Measurements from ENCODE around the gene VMAC.
A peak's percentile ranks its signal among the peaks of the same experiment; 100 is the strongest.

VMAC gene

DNA sequence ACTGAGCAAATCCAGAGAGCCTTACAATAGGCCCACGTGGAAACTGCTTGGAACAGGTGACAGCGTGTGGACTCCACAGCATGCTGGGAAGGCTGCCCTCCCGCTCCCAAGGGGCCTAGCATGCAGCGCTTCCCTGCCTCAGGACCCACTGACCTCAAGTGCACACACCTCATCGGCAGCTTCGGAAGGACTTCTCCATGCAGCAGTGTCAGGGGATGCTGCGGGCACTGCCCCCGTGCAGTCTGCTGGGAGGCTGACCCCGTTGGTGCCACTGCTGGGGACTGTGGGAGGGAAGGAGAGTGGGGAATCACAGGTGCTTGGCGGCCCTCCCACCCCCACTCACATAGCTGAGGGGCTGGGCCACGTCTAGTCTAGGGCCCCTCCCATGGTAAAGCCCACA, 26.6 kb downstream of the VMAC start:
- no peak for DNase-seq (ENCODE audit: low read depth)

DNA sequence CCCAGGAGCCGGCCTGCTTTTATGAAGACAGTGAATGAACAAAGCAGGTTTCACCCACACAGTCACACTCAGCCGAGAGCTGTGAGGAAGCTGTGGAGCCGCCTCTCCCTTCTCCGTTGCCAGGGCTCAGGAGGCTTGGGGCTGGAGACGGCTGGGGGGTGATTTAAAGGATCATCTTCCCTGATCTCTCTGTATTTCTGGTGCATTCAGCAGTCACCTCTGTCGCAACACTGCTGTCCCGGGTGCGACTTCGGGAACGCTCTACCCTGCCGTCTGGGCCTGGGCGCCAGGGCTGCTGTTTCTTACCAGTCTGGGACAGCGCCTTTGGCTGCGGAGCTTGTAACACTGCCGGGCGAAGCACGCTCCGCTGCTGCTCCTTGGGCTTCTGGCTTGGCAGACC, 27.5 kb downstream of the VMAC start:
- no peak for DNase-seq (ENCODE audit: low read depth)

DNA sequence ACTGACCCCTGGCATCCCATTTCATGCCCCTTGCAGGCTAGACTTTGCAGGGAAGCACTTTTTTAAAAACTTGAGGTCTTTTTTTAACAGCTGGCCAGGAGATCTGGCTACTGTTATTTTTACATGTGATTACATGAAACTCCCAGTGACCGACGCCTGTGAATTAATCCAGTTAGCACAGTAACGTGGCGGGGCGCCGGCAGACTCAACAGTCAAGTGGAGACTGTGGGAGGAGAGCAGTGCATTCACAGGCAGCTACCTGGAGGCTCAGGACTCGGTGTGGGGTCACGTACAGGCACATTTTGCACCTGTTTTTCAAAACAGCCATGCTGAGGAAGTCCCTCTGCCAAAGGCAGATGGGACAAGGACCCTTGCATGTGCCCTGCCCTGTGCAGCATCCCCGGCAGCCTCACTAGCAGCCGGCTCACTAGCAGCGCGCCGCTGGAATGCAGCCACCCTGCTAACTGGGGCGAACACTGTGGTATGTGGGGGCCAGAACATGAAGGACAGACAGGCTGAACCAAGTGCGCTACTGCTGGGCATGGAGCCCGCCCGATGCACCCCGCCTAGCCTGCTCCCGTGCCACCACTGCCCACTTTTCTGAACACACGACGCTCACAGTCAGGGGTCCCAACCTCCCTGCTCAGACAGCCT, 28.1 kb downstream of the VMAC start:
- no peak for DNase-seq (ENCODE audit: low read depth)

DNA sequence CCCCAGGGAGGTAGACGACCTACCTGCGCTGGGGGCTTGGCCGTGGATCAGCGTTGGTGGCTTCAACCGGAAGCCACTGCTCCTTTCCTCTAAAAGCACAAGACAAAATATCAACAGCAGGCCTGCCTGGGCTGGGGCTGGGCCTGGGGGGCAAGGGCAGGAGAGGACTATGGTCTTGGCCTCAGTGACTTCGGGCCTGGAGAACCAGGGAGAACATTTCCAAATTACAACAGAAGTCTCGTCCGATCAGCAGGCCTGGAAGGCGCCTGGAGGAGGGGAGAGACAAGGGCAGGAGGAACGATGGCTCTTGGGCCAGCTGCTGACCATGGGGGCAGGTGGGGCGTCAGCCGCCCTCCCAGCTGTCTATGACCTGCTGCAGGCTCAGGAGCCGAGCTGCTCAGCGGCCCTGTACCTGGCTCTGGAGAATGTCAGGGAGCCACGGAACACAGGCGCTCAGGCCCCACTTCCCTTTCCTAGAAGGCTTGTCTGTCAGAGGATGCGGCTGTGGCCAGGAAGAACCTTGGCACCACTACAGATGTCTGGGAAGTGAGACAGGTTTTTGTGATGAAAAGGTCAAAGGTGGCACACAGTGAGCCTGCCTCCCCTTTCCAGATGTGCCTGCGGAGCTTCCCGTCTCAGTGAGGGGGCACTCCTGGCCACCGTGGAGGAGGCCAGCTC, 28.9 kb downstream of the VMAC start:
- DNase-seq (ENCODE audit: low read depth): no peak

DNA sequence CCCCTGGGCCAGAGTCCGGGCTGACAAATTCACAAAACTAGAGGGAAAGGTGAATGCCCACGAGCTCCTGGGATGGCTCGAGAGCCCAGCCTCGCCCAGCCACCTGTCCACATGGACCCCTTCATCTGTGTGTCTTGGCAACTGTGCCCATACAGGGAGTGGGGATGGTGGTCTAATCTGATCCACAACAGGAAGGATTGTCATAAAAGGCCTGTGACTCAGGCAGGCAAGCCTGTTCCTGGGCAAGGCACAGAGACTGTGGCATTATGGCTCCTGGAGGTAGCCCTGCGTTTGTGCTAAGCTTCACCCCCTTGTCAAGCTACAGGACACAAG, 29.4 kb downstream of the VMAC start:
- no peak for DNase-seq (ENCODE audit: low read depth)

DNA sequence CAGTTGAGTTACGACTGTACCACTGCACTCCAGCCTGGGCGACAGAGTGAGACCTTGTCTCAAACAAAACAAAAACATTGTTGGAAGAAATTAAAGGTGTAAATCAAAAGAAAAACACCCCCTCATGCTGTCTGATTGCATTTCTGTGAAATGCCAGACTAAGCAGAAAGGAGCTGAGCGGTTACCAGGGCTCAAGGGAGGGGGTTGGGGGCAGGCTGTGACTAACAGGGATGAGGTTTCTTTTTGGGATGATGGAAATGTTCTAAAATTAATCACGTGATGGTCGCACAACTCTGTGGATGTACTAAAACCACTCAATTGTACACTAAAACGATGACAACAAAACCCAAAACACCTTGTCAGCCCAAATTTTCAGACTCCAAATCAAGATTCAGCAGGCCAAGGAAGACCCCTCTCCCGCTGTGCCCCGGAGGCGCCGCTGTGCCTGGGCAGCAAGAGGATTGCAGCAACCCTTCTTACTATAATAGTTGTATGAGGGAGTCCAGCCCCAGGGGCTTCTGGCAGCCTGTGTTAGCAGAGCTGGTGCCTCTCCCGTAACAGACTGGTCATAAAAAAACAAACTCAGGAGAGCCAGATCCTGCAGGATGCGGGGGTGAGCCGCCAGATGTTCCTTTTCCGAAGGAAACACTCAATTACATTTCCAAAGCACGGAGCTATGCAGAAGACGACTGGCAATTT, 30.3 kb downstream of the VMAC start:
- DNase-seq (ENCODE audit: low read depth): no peak

DNA sequence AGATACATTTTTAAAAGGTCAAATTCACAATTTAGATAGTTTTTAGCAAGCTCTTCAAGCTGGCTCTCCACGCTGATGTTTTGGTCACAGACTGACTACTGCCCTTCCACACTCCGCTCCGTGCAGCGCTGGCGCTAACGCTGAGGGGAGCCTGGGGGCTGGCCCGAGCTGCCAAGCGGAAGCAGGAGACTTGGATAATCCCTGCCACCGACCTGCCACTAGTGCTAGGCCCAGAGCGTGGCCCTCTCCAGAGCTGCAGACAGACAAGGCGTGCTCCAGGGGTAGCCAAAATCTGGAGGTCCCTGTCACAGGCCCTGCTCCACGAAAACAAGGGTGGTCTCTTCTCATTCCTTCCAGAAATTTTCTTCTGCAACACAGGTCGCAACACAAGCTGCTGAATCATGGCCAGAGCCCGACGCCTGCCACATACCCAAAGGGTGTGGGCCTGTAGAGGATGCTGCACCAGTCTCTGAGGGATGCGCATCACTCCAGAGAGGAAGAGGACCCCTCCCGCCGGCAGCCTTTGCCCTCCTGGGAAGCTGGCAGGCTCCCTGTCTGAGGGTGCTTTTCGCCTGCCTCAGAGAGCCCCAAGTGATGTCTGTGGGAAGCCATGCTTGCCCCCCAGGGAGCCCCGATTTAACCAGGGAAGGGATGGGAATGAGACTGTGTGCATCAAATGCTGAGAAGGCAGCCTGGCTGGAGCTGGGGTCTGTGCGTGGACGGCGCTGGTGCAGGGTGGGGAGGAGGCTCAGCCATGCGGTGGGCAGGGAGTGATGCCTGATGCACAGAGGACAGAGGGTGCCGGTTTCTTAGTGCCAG, 31.0 kb downstream of the VMAC start:
- no peak for DNase-seq (ENCODE audit: low read depth)

DNA sequence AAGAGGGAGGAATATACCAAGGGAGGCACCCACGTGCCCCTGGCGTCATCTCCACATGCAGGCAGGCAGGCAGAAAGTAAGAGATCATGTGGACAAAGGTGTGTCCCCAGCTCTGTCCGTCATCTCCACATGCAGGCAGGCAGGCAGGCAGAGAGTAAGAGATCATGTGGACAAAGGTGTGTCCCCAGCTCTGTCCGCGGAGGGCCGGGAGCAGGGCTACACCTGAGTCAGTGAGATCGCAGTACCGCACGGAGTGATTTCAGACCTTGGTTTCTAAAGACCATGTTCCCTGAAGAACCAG, 31.6 kb downstream of the VMAC start:
- DNase-seq (ENCODE audit: low read depth): no peak

DNA sequence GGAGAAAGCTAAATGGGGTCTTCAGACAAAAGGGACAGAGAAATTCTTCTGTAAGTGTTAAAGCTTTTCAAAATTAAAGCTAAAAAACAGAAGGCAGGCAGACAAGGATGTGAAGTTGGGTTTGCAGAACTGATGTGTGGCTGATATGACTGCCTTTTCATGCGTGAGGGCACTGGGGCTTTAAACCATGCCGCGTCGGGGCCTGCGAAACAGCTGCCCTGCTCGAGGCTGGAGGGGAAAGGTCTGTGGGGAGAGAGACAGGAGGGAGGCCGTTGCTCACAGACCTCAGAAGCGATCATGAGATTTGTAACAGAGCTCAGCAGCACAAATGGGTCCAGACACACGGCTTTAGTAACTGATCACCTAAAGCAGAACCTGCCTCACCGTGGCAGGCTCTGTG, 32.9 kb downstream of the VMAC start:
- no peak for DNase-seq (ENCODE audit: low read depth)

DNA sequence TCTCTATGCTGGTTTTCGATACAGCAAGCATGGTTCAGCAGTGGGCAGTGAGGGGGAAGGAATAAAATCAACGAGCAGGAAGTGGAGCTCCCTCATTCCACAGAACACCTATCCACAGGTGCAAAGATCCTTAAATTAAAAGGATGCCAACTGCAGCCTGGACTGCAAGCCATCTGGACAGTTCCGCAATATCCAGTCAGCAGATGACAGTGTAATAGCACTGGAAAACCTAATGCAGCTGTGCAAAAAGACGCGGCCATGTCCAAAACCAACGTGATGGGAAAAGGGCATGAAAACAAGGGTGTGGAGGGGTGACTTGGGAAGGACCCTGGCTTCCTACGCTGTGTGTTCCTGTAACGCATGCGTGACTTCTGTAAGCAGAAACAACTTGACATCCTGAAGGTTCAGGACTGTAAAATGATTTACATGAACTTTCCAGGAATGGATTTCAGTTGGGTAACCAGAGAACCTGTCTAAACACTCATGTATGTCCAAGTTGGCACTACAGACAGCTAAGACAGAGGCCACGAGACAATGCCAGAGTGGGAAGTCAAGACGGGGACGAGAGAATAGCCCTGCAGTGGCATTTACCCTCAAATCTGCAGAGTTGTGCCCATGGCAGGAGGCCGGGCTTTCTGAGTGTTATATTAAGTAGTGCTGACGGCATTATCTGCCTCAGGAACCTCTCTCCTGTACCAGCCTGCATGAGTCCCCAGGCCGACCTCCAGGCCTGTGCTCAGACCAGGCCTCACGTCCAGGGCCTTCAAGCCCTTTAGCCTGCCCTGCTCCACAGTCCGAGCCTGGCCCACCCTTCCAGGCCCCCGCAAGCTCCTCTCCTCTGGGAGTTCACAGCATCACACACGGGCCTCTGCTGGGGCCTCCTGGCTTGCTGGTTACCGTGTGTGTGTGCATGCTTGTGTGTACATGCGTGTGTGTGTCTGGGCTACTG, 35.9 kb downstream of the VMAC start:
- DNase-seq (ENCODE audit: low read depth): no peak

DNA sequence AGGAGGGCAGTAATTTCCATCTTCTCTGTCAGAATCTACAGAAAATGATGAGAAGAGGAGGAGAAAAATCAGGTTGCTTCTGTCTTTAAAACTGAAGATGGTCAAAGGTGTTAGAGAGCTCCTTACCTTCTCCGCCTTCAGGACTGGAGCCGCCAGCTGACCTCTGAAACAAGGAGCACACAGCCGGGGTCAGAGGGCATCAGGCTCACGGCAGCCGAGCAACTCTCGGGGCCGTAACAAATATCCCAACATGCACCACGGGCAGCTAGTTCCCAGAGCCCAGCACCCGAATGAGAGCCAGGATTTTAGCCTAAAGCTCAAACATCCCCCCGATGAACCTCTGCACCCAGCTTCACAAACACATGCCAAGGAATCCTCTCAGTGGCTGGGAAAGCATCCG, 37.0 kb downstream of the VMAC start:
- DNase-seq (ENCODE audit: low read depth): no peak

DNA sequence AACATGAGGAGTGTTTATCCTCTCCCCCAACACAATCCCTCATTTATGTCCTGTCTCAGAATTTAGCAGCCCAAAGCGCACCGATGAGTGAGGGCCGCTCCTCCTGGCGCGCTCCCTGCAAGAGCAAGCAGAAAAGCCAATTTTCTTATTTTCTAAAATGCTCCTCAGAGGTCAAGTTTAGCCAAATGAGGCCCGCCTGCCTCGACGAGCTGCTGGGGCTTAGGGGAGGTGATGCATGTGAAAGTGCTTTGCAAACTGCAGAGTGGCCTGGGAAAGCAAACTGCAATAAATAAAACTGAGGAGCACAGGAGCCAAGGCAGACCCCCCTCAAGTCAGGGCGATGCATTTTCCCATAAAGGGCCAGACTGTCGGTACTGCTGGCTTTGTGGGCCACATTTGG, 38.4 kb downstream of the VMAC start:
- no peak for DNase-seq (ENCODE audit: low read depth)

DNA sequence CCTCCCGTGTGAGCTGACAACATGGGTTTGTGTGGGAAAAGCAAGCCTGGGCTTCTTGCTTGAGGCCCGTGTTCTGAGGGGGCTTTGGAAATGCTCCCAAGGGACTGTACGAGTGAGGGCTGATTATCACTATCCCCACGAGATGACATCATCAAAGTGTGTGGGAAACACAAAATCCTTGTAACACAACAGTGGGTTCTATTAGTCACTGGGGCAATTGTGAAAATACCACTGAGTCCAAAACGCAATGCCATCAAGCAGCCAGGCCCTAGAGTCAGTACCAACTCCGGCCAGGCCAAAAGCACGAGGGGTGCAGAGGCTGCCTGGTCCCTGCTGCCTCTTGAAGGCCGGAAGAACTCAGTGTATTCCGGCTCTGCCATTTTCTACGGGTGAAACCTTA, 39.0 kb downstream of the VMAC start:
- DNase-seq (ENCODE audit: low read depth): no peak

DNA sequence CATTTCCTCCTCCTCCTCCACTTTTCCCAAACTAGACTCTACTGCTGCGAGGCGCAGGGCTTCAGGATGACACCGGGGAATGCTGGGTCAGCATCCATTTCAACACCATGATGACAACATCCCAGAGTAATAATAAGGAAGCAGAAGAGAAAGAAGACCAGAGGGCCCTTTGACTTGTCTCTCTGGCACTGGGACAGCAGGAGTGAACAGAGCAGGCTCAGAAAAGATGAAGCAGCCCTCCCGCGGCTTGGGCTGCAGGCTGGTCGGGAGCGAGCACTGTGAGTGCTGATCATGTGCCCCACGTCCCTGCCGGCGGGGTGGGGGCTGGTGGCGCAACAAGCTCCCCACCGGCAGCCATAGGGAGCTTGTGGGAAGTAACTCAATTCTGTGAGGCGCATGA, 42.8 kb downstream of the VMAC start:
- DNase-seq (ENCODE audit: low read depth): no peak

DNA sequence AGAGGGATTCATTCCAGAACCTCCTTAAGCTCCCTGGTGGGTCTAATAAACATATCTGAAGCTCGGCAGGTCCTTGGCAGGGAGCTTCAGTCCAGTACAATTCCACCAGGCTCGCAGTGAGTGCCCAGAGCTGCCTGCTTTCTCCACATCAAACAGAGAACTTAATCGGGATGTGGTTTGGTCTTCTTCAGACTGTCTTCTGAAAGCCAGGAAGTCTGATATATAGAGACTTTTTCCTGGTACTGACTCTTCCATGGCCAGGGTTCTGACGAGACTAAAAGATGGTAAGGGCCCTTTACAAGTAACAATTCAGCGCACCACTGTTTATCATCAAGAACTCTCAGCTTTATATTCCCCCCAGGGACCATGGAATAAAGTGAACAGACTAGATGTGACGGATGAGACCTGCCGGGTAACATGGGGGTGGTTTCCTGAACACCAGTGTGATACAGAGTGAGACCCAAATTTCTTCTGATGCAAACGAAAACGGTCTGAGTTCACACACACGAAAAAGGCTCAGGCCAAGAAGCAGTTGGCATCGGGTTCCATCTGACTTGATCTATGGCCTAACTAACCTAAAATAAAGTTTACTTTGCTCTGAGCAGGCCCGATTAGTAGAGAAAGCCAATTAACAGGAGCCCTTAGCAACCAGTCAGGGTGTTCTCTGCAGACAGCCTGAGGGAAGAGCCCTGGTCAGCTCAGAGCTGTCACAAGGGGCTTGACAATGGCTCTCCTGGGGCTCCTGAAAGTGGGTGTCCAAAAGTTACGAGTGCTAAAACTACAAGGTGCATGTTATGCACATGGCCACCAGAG, 44.3 kb downstream of the VMAC start:
- DNase-seq (ENCODE audit: low read depth): no peak

DNA sequence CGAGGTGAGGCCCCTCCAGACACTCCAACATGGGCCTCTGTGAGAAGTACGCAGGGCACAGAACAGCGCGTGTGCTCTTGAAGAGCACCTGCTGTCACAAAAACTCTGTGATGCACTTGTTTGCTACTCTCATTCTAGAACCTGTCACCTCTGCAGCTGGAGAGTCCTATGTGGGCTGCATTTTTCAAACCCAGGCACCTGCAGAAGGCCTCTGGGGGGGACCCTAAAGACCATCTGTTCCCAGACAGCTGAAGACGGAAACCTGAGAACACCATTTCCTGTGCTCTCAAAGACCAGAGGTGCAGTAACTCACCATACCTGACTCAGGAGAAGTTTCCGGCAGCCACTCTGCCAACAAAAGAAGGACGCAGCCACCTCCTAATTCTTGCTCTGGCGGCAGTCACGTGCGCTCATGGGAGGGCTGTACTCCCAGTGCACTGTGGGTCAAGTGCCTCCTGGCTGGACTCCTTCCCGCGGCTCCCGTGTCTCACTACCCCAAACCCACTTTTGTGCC, 45.2 kb downstream of the VMAC start:
- peak; percentile 28 for DNase-seq (ENCODE audit: low read depth)

DNA sequence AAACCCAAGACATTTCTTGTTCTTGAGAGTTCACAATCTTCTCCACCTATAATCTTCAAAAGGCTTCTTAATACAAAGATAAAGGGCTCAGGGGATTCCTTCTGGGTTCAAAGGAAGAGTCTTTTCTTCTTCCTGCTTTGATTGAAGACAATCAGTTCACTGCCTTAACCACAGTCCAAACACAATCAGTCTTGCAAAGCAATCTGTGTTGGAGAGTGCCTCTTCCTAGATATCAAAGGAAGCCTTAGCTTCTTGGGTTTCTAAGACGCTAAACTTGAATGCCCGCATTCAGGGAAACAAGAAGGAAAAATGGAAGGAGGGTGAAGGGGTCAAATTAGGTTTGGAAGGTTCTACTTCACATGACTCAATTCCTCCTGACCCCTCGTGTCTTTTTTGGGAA, 46.1 kb downstream of the VMAC start:
- no peak for DNase-seq (ENCODE audit: low read depth)

DNA sequence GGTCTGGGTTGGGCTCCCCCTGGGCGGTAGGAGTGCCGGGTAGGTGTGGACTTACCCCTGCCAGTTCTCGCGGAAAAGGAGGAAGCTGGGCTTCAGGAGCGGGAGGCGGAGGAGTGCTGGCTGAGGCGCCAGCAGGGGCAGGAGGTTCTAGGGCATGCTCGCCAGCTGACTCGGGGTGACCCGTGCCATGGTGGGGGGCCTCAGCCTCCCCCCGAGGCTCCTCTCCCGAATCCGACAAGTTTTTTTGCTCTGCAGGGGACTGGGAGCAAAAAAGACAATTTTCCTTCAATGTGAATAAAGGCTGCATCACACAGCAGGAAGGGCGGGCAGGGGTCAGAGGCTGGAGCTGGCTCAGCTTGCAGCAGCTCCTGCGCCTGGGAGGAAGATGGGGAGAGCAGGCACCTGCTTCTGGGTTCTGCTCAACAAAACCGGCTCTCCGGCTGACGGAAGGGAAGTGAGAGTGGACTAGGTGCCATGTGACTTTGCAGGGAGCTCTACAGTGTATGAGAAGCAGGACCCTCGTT, 46.7 kb downstream of the VMAC start:
- no peak for DNase-seq (ENCODE audit: low read depth)

DNA sequence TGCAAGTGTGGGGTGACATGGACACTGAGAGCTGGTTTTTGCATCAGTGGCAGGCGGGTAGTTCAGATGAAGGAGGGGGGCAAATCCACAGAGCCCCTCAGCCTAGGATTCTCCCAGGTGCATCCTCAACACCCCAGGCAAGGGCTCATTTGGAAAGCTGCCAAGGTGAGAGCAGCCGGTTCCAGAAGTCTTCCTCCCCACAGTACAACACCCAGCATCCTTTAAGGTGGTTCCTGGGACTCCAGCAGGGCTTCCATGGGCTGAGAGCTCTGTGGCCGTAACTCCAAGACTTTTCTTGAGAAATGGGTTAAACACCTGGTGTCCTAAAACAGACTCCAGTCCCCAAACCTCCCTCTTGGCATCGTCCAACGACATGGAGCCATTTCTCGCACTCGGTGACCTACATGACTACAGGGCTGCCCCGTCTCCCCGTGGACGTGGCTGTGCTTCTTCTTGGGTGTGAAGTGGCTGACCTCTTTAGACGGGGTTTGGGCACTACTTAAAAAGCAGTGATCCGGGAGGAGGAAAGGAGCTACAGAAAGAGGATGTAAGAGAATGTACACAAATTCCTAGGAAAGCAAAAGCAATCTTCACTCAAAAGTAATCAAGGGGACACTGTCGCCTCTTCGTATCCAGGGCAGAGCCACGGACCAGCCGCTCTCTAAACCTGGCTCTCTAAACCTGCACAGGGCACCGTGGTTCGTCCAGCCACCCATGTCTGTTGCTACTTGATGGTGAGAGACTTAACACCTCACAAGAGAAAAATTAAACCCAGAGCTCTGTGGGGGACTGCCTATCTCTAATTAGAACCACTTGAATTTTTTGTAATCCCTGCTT, 47.7 kb downstream of the VMAC start:
- no peak for DNase-seq (ENCODE audit: low read depth)

All from activated T-cell treated with anti-CD3 and anti-CD28 coated beads for 24 hours (primary cell).